Brain microvascular endothelial cell (primary cell): ENCODE results near the gene DOCK3.

Experiments used
- DNase-seq: peaks from one replicate; pipeline ENCODE4 v3.0.0-alpha.2; 2020
- H3K27ac ChIP-seq: fragments of 250-450 bp; sonication (Bioruptor Pico); 2 replicates; pipeline ENCODE4 v1.5.1; 2020; ENCODE audit warnings: mild to moderate bottlenecking, moderate library complexity
- H3K27me3 ChIP-seq: fragments of 250-450 bp; sonication (Bioruptor Pico); replicated peaks from 2 replicates; pipeline ENCODE4 v1.5.1; 2020; ENCODE audit warnings: mild to moderate bottlenecking
- H3K36me3 ChIP-seq: fragments of 250-450 bp; sonication (Bioruptor Pico); replicated peaks from 2 replicates; pipeline ENCODE4 v1.5.1; 2020; ENCODE audit warnings: mild to moderate bottlenecking
- H3K4me3 ChIP-seq: 2 replicates; pipeline ENCODE4 v1.5.1; 2011; ENCODE audit warnings: low read depth, mild to moderate bottlenecking, control low read depth, low read length, moderate library complexity
- in situ Hi-C: cut with HindIII; loops from 2 replicates; pipeline ENCODE4 v1.10.0; 2017; ENCODE audit warnings: low sequenced_read_pairs, low pct_ligation_motif_present
- TF ChIP-seq, protein P1 (sequence below): IDR thresholded peaks from 2 replicates; pipeline ENCODE4 v1.5.1; 2011; ENCODE audit warnings: low read depth, mild to moderate bottlenecking, moderate library complexity, low read length, control low read depth, inconsistent platforms; ENCODE audit errors: missing control alignments

DOCK3 gene

DNA sequence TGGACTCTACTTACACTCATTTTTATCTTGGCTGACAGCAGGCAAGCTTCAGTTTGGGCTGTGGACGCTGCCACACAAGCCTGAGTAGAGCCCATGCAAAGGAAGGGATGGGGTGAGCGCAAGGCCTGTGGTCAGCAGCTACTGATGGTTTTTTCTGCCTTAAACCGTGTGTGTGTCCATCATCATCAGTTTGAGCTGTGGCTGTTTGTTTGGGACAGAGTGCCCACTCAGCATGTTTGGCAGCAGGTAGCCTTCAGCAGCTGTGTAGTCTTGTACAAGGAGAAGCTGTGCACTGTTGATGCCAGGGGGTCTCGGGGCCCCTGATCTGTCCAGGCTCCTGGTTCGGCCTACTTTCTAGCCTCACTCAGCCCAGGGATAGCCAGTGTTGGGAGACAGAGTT lies 719.8 kb downstream of the DOCK3 start:
- Histone ChIP-seq H3K27me3 (no peaks in the 10 kb centered on the region), H3K36me3 (peaks cover 50% of the 10 kb centered on the region), H3K4me3 (no peak overlapping the region), H3K27ac (no peak overlapping the region)
- TF ChIP-seq, protein P1, sequence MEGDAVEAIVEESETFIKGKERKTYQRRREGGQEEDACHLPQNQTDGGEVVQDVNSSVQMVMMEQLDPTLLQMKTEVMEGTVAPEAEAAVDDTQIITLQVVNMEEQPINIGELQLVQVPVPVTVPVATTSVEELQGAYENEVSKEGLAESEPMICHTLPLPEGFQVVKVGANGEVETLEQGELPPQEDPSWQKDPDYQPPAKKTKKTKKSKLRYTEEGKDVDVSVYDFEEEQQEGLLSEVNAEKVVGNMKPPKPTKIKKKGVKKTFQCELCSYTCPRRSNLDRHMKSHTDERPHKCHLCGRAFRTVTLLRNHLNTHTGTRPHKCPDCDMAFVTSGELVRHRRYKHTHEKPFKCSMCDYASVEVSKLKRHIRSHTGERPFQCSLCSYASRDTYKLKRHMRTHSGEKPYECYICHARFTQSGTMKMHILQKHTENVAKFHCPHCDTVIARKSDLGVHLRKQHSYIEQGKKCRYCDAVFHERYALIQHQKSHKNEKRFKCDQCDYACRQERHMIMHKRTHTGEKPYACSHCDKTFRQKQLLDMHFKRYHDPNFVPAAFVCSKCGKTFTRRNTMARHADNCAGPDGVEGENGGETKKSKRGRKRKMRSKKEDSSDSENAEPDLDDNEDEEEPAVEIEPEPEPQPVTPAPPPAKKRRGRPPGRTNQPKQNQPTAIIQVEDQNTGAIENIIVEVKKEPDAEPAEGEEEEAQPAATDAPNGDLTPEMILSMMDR: no peak
- no peak for DNase-seq
- in situ Hi-C loops: no loop called here

DNA sequence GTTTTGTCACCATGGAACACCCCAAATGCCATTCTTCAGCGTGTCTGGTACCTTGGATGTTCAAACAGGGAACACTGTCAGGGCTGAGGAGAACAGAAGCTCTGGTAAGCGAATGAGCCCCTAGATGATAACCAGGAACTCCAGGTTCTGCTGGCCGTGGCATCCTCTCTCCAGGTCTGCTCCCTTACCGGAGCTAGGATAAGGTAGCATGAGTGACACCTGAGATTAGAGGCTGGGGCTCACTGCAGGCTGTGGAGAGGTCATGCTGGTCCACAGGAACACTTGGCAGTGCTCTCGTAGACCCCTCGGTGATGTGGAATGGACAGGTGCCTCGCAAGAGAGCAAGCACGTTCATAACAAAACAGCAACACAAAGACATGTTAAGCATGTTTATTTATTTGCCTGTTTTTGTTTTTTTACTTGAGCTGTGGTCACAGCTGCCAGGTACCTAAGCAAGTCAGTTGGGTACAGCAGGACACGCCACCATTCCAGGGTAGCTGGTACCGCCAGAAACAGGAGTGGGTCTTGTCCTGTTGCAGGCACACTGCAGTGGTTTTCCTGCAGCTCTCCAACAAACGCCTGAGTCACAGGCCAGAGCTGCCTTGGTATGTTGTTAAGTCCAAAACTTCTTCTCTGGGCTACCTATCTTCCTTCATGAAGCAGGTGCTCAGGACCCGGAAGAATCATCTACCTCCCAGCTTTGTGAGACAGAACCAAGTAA lies 720.9 kb downstream of the DOCK3 start:
- Histone ChIP-seq H3K4me3 (no peak overlapping the region), H3K36me3 (peaks cover 40% of the 10 kb centered on the region), H3K27me3 (no peaks in the 10 kb centered on the region), H3K27ac (no peak overlapping the region)
- no peak for DNase-seq
- TF ChIP-seq, protein P1: no peak
- in situ Hi-C loops: no loop called here

DNA sequence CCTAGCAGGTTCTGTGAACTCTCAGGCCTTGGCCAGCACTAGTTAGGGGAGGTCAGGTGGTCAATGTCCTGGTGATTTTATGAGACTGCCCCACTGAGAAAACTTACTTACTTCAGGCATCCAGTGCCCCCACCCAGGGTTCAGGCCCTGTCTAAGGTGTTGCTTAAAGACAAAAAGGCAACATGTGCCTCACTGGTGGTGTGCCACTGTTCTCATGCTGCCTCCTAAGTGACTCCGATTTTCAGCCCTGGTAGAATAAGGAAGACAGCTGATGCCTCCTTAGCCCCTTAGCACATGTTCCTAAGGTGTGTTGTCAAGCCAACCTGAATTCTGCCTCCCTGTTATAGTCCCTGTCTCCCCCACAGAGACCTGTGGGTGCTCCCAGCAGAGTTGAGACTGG lies 721.7 kb downstream of the DOCK3 start:
- Histone ChIP-seq H3K4me3 (no peak overlapping the region), H3K27ac (no peak overlapping the region), H3K27me3 (no peaks in the 10 kb centered on the region), H3K36me3 (peaks cover 40% of the 10 kb centered on the region)
- TF ChIP-seq, protein P1: no peak
- in situ Hi-C loops: no loop called here
- DNase-seq: no peak

DNA sequence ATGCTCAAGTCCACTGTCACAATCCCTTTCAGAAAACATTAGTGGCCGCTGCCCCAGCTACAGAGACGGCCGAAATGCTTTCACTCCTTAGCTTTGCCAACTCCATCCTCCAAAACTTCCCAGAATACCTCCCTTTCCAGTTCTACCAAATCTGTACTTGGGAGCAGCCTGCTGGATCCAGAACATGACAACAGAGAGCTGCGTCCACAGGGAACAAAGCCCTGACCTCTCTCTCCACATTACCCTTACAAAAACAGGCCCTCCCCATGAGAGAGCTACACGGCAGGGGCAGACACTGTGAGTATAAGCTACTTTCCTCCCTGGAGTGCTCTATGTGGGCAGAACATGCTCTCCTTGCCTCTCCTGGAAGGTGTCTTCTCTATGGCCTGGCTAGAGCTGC lies 722.7 kb downstream of the DOCK3 start:
- TF ChIP-seq, protein P1: no peak
- Histone ChIP-seq H3K36me3 (peaks cover 39% of the 10 kb centered on the region), H3K27ac (no peak overlapping the region), H3K4me3 (no peak overlapping the region), H3K27me3 (no peaks in the 10 kb centered on the region)
- no peak for DNase-seq
- in situ Hi-C loops: no loop called here

DNA sequence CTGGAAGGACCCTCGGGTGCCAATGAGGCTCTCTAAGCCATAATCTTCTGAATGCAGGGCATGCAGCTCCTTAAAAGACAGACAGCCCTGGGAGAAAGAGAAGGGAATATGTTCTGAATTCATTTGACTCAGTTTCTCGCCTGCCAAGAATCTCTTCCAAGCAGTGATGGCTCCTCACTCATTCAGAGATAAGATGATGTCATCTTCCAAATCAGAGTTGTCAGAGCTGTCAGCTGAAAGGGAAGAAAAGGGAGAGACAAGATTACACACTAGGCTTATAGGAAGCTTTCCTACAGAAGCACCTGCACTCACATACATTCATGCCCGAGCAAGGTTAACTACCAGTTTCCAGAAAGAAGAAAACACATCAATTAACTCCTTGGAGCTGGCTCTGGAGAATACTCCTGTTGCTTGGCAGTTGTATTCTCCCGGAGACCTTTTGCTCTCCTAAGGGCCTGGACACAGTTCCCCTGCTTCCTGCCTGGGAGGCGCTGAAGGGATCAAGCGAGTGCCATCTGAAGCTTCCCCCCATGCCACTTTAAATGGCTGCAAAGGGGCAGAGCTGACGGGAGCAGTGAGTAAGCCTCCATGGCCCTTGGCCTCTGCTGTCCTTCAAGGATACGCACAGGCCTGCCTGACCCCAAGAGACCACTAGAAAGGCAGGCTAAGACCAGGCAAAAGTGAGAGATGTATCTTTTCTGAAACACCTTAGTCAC lies 724.0 kb downstream of the DOCK3 start:
- H3K36me3 ChIP-seq: peaks cover 30% of the 10 kb centered on the region
- no peak overlapping the region for H3K4me3 ChIP-seq
- H3K27me3 ChIP-seq: no peaks in the 10 kb centered on the region
- DNase-seq: no peak
- TF ChIP-seq, protein P1: no peak
- in situ Hi-C loops: no loop called here
- H3K27ac ChIP-seq: no peak overlapping the region

DNA sequence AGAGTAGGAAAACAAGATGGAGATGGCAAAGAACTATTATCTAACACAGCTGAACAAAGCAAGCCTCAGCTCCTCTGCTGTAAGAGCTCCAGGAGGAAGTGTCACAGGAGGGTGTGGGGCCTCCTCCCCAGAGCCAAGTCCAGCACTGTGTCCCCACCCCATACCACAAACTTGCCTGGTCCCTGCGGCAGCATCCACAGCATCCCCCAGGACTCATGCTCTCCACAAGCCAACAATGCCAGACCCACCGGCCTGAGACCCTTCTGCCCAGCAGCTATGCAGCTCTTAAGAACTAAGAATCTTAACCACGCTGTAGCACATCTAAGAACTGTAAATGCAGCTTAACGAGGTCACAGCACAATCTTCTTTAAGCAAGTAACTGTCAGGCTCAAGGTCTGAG lies 725.4 kb downstream of the DOCK3 start:
- TF ChIP-seq, protein P1: no peak
- Histone ChIP-seq H3K4me3 (no peak overlapping the region), H3K27ac (no peak overlapping the region), H3K36me3 (peaks cover 24% of the 10 kb centered on the region), H3K27me3 (no peaks in the 10 kb centered on the region)
- no peak for DNase-seq
- in situ Hi-C loops: no loop called here
